GM19438 (cell line): ENCODE measurements around the gene PRMT2.

Experiments
- ATAC-seq: cut with Tn5 transposase; IDR thresholded peaks from one replicate; pipeline ENCODE4 v1.9.1; 2021; ENCODE audit warnings: low read depth; ENCODE audit not compliant: unreplicated experiment

The PRMT2 gene

DNA sequence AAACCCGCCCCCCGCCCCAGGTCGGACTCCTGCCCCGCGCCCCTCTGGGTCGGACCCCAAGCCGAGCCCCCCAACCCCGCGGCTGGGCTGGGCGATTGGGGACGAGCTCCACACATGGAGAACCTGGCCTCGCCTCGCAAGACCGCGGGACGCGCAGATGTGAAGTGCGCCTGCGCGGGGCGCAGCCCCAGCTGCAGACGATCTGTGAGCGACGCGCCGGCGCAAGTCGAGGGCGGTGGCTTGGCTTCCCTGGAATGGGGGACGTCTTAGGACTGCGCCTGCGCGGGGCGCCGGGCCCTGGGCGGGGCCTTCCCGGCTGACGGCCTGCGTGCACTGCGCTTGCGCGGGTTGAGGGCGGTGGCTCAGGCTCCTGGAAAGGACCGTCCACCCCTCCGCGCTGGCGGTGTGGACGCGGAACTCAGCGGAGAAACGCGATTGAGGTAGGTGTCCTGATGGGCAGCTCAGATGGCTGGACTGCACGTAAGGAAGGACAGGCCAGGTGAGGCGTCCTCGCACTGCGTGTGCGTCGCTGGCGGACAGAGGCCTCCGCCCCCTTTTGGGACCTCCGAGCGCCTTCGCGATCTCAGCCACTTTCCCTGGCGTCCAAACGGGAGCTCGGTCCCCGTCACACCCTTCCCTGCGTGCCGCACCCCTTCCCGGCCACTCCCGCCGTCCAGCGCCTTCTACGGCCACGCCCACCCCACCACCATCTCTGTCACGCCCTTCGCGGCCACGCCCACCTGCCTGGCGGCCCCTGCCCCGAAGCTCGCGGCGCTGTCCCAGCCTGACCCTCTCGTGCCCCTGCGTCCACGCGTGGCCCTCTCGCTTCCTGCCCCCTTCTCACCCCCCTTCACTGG lies at the start of gene PRMT2:
Gene PRMT2 (plus strand): TSS at position 351 of the 857 bp plus-strand sequence. CDS start 1,278 bp downstream, outside the sequence.
- peak; percentile 88 for ATAC-seq

GRCh38 chr21:46594276-46594675 lies 41.2 kb upstream of the PRMT2 start:
- ATAC-seq = no peak

GRCh38 chr21:46596201-46596600 lies 39.3 kb upstream of the PRMT2 start:
- ATAC-seq = no peak

GRCh38 chr21:46597031-46597430 lies 38.4 kb upstream of the PRMT2 start:
- ATAC-seq = no peak

GRCh38 chr21:46597896-46598343 lies 37.6 kb upstream of the PRMT2 start:
- ATAC-seq = no peak

- ATAC-seq = no peak
Observed at GRCh38 chr21:46598581-46599572, 36.6 kb upstream of the PRMT2 start.

- ATAC-seq = no peak
Observed at GRCh38 chr21:46600305-46600704, 35.2 kb upstream of the PRMT2 start.

DNA sequence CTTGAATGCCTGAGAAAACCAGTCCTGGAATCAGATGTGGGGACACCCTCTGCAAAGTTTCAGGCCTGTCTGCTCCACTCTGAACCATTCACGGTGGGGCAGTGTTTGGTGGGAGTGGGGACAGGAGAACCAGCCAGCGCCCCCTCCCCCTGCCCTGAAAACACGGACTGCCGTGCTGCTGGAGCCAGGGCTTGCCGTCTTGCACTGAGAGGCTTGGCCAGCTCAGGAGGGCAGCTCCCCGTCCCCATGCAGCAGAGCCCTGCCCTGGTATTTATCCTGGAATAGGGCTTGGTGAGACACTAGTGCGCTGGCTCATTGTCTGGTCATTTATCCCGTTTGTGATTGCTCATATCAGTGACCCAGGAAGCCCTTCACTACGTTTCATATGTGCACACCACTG lies 34.5 kb upstream of the PRMT2 start:
- no peak for ATAC-seq

DNA sequence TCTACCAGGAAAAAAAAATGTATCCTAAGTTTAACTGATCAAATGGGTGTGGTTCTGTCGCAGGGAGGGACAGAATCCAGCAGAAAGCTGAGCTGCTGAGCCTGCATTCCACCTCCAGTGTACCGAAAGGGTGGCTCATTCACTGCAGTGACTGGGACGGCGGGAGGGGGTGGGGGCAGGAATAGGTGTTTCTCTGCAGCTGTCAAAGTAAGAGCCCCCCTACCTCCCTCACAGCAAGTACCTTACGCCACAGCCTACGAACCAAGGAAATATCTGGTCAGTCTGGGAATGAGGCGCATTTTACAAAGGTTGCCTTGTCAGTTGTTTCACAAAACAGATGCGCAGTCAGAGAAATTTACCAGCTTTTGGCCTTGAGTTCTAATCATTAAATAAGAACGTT lies 32.2 kb upstream of the PRMT2 start:
- ATAC-seq = no peak

DNA sequence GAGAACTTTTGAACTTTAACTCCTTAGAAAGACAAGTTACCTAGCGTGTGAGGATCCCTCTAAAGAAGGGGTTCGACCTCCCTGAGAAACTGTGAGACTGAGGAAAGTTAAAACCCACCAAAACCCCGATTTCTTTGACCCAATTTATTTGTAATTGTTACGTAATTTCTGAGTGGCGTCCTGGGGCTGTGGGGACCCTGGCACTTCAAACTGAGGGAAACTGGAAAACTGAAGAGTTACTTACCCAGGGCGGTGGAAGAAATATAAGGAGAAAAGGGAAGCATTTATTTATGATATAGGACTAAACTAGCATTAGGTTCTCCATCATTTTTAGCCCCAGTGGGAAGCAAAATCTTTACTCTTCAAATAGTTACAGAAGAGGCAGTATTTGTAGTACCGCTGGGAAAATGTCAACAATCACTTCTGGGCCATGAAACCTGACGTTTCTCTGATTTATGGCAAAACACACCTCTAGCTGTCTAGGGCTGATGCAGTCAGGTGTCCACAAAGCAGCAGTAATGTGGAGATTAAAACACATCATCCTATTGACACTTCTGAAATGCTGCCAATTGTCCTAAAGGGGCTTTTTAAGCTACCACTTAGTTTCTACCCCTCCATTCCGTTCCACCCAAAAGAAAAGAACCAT lies 31.0 kb upstream of the PRMT2 start:
- no peak for ATAC-seq

GRCh38 chr21:46604975-46605766 lies 30.3 kb upstream of the PRMT2 start, which contains the start of gene S100B:
S100B (minus strand) TSS chr21:46605082; CDS start chr21:46602415, 2,667 bp downstream.
- ATAC-seq = no peak

DNA sequence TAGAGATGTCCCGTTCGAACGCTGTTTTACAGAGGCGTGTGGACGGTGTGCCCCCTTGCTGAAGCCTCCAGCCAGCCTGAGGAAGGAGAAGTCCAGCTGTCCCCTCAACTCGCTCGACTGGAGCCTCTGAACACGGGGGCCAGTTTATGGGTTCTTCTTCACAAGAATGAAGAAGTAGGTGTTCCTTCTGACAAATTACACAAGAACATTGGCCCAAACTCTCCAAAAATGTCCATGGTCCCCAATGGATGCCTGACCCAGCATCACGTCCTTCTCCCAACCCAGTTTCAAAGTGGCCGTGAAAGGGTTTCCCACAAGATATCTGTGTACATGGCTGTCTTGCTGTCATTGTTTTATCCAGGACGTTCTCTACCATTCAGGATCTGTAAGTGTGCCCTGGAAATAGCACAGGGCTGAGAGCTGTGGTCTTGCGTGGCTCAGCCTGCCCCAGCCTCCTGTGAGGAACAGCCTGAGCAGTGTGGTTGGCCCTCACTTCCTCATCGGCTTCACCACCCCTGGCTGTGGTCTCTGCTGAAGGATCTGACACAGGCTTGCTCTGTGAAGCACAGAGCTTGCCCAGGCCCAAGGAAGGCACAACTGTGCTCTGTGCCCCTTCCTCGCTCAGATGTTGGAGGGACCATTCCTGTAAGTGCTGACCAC lies 29.6 kb upstream of the PRMT2 start:
- no peak for ATAC-seq

GRCh38 chr21:46606427-46606813 lies 29.1 kb upstream of the PRMT2 start:
- ATAC-seq = no peak

DNA sequence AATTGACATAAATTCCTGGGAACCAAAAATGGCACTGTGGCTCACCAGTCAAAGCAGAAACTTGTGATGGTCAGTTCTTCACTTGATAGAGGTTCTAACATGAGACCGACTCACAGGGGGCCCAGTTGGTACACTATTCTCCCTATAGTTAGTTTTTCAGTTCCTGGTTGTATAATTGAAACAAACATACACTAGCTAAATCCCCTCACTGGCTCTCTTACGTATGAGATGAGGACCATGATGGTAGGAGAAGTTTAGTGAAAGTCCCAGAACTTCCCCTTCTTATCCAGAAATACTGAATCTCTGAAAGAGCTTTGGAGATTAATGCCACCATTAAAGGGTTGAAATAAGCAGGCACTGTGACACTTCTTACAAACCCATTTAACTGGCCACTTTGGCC lies 27.8 kb upstream of the PRMT2 start:
- no peak for ATAC-seq

DNA sequence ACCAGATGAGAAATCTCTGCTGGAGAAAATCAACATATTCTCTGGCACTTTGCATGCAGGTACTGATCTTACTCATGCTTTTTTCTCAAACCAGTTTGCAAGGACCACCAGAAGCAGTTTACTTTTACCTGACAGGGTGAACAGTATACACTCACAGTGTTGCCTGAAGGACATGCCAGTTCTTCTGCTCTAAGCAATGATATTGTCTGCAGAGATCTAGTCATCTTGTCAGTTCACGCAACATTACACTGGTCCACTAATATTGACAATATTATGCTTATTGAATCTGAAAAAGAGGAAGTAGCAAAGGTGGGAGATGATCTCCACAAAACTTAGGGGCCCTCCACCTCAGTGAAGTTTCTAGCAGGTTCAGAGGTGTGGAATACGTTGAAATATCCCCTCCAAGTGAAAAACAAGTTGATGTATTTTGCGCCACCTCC lies 26.8 kb upstream of the PRMT2 start:
- no peak for ATAC-seq

DNA sequence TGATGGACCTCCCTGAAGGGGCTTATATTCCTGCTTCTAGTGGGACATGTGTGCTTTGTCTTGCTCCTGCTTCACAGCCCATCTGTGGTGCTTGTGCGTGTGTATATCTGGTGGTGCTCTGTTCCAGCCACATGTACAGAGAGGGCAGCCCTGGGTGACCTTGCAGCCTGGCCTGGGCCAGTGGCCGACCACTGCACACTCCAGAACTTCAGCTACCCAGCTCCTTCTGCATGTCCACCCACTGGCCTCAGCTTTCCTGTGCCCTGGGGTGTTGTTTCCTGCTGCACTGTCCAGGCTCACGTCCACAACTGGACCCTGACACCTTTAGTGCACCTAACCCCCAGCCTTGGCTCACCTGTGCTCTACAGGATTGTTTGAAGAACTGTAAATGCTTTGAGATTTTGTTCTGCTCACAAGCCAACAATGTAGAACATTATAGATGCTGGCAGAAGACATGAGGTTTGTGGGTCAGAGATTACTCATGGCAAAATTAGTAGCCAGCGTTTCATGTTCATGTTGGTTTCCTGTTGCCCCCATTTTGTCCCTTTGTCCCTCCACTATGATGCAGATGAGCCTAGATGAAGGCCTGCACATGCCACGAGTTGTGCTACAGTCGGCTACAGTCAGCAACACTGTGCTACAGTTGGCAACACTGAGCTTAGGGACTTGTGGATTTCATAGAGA lies 25.3 kb upstream of the PRMT2 start:
- ATAC-seq = no peak

DNA sequence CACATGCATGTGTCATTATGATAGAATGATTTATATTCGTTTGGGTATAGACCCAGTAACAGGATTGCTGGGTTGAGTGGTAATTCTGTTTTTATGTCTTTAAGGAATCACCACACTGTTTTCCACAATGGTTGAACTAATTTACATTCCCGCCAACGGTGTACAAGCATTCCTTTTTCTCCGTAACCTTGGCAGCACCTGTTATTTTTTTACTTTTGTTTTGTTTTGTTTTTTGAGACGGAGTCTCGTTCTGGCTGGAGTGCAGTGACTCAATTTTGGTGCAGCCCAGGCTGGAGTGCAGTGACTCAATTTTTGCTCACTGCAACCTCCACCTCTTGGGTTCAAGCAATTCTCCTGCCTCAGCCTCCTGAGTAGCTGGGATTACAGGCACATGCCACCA lies 22.1 kb upstream of the PRMT2 start:
- no peak for ATAC-seq

GRCh38 chr21:46616050-46616449 lies 19.4 kb upstream of the PRMT2 start:
- ATAC-seq = no peak

GRCh38 chr21:46616656-46617055 lies 18.8 kb upstream of the PRMT2 start:
- no peak for ATAC-seq
